Stimulated activated CD4-positive, alpha-beta T cell treated with anti-CD3 and anti-CD28 coated beads, Interleukin-15, amount 100 ng/mL, for 24 hours (primary cell): ENCODE results near the gene DNAI1.

Experiments used
- DNase-seq: peaks from one replicate; pipeline ENCODE4 v3.0.0-alpha.2; 2020

Gene DNAI1

DNA sequence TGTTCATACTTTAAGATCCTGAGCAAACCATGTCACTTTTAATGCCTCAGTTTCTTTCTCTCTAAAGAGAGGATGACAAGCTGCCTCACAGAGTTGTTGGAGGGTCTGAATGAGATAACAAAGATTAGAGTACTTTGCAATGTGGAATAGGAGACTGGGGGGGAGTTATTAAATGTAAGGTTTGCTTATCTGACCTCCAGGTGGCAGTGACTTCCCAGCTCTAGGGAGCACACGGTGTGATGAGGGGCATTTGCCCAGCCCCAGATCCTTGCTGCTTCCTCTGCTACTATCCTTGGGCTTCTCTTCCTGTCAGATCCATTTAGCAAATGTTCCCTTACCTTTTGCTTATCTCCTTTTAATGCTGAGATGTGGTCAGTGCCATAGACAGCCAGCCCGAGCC lies 33.4 kb downstream of the DNAI1 start:
- no peak for DNase-seq

DNA sequence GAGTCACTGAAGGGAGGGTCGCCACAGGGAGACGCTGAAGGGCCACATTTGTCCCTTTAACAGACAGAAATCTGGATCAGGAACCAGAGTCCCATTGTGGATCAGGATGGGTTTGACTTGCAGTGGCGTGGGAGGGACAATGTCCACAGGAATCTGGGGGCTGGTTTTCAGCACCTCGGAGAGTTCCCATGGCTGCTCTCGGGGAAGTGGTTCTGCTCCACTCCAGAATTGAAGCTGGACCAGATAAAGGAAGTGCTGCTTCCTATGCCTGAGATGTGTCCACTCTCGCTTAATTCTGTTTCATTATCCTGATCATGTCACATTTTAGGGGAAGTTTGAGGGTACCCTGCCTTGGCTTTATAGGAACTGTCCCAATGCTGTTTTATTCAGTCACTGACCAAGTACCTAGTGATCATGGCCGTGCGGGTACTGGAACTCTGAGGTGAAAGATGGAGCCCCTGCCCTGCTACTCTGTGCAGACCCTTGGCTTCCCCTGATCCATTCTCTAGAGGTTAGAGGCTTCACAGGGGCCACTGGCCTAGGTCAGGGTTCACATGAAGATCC lies 35.4 kb downstream of the DNAI1 start:
- DNase-seq = peak; percentile 39

DNA sequence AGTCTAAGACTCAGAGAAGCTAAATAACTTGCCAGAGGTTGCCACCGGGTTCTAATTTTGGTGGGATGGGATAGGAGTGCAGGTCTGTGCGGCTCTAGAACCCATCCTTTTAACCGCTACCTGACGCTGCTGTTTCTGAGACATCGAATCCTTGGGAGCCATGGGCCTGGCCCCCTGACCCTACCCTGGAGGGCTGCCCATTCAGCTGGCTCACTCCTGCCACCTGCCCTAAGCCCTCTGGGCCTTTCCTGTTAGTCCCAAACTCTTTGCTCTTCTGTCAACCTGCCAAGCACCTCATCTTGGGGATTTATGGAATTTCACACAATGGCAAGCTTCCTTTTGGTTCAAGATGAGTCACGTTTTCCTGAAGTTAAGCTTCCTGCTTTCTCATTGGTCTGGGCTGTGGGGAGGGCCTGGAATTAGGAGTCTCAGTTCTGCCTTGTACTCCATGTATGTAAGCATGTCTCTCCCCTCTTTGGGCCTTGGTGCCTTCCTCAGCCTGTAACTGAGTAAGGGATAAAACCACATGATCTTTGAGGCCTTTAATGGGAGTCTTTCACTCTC lies 37.6 kb downstream of the DNAI1 start:
- DNase-seq = no peak

DNA sequence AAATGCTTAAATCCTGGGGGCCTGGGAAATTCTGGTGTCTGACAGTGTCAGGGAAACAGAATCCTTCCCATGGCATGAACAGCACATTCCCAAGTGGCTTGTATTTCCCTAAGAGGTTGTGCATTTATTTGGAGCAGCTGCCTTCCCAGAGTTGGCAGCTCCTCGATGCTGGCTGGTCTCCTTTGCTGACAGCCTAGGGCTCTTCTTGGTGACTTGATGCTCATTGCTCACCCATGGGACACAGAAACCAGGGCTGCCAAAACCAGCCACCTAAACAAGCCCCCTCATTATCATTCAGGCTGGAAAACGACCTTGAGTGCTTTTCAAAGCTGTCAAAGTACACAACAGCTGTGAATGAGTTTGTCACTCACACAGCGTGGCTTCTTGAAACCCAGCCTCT lies 39.9 kb downstream of the DNAI1 start:
- no peak for DNase-seq

DNA sequence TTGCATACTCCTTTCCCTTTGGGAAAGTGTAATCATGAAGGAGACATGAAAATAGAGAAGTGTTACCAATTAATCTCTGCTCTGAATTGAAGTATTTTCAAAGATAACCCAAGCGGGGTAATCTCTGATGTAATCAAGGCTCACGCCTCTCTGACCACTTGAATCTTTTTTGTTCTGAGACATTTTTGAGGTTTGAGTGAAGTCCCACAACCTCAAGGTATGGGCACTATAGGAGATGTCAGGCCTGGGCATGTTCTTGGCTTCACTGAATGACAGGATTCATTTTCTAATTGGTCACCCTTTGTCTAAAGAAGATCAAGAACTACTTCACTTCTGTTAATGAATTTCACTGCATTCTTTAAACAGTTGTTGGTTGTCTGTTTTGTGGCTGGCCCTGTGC lies 40.5 kb downstream of the DNAI1 start:
- DNase-seq = no peak

DNA sequence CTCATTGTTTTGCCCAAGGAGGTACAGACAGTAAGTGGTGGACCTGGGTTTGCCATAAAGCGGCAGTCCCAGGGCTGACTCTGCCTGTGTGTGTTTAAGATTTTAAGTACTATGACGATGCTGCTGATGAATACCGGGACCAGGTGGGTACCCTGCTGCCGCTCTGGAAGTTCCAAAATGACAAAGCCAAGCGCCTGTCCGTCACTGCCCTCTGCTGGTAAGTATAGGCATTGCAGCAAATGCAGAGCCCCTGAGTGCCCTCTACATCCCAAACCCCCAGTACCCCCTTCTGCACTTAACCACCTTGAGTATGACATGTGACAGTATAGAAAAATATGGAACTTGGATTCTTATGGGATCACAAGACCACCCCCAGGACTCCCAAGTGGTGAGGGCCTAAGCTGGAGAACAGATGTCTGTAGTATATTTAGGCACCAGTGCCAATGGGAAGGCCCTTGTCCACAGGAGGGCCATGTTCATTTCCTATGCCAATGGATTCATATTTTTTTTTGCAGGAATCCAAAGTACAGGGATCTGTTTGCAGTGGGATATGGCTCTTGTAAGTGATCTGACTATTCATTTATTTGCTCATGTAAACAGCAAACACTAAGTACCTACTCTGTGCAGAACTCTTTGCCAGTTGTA lies 42.1 kb downstream of the DNAI1 start:
- peak; percentile 86 for DNase-seq

DNA sequence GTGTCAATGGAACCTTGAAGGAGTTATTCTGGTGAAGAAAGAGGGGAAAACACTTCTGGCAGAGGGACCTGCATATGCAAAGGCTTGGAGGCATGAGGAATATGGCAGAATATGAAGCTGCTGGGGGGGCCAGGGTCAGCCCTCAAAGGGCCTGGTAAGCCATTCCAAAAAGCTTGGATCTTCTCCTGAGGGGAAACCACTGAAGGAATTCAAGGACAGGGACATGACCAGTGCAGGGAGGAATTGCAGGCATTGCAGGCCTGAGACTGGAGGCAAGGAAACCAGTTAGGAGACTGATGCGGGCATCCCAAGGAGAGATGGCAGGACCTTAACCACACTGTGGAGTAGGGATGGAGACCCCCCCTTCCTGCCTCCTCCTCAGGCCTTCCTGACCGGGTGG lies 42.8 kb downstream of the DNAI1 start:
- DNase-seq = no peak

DNA sequence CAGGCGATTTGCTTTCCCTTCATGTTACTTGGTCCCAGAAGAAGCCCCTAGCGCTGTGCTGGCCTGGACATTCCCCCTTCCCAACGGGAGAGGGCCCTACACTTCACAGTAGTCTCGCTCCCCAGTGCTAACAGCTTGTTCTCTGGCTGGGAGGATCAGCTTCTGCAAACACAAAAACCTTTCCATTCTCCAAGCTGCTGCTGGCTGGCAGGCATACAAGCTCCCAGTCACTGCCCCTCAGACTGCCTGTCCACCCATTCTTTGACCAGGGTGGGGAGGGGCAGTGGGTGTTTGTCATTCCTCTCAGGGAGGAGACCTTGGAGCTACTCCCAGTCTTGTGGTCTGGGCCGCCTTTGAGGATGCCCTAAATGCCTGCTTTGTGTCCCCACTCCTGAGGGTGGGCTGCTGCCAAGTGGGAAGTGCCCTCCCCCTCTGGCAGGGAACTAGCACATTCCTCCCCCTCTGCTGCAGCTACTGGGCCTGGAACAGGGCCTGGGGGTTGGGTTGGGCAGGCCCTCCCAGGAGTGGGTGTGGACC lies 43.4 kb downstream of the DNAI1 start:
- no peak for DNase-seq

DNA sequence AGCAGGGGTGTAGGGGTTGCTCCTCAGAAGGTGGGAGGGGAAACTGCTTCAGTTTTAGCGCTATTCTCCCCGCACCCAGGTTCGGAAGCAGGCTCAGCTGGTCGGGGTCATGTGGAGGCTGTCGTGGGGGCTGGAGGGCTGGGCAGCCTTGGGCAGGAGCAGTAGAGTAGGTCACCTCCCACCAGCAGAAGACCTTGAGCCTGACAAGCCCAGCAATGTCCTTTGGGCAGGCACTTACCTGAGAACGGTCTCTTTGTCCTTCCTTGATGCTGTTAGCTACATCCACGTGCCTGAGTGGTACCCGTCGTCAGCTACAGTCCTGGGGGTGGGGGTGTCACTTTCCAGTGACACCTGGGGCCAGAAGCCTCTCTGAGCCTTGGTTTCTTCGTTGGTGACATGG lies 43.9 kb downstream of the DNAI1 start:
- DNase-seq = no peak

DNA sequence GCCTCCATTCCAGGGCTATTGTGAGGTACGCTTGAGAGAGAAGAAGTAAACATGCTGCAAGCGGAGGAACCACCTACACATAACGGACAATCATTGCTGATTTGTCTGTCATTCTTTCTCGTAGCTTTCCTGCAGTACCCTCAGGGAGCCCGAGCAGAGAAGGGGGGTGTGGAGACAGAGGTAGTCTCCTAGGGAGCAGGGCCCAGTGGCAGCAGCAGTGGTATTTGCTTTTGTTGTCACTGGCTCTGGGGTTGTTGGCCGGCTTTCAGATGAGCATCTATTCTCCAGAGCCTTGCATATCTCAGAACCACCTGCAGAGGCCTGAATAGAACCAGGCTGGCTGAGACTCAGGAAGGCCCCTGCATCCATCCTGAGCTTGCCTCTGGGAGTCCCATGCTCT lies 44.3 kb downstream of the DNAI1 start:
- no peak for DNase-seq

DNA sequence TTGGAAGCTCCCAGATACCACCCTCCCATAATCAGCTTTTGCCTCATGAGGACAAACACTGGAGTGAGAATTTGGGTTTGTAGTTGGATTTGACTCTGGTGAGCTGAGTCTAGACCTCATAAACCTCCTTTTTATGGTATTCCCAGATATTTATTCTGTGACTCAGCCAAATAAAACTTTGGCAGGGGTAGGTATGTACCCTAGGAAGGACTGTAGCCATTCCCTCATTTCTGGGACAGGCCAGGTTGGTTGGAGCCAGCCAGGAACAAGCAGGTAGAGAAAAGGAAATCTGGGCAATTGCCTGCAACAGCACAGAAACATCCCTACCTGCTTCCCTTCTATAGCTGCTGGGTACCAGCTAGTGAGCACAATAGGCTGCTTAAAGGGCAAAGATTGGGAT lies 44.8 kb downstream of the DNAI1 start:
- no peak for DNase-seq

DNA sequence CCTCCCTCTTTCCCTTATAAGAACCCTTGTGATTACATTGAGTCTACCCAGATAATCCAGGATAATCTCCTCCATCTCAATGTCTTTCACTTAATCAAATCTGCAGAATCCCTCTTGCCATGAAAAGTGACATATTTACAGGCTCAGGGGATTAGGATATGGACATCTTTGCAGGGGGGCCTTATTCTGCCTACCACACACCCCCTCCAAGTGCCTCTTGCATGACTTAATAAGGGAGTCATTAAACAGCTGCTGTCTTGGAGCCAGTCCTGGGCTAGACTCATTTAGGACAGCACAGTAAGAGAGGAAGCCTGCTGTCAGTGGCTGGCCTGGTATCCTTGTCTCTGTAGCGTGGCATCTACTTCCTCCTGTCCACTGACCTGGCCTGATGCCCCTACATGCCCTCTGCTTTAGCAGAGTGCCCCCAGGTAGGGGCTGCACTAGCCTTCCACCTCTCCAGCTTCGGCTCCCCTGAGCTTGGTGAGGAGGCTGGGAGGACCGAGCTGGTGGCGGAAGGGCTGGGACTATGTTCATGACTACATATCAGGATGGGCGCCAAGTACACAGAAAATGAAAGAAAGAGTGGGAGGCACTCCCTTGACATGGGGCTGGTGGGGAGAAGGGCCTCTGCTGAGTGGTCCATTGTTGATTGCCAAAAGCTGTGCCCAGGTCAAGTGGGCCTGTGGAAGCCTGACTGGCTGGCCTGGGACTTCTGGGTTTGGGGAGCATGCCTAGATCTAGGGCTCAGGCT lies 46.9 kb downstream of the DNAI1 start:
- no peak for DNase-seq

DNA sequence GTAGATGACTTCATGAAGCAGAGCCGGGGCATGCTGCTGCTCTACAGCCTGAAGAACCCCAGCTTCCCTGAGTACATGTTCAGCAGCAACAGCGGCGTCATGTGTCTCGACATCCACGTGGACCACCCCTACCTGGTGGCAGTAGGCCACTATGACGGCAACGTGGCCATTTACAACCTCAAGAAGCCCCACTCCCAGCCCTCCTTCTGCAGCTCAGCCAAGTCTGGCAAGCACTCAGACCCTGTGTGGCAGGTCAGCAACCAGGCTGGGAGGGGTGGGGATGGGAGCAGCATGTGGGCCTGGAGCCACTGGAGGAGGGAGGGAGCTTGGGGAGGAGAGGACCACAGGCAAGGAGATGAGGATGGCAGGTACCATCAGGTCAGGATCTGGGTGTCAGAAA lies 48.0 kb downstream of the DNAI1 start:
- no peak for DNase-seq

DNA sequence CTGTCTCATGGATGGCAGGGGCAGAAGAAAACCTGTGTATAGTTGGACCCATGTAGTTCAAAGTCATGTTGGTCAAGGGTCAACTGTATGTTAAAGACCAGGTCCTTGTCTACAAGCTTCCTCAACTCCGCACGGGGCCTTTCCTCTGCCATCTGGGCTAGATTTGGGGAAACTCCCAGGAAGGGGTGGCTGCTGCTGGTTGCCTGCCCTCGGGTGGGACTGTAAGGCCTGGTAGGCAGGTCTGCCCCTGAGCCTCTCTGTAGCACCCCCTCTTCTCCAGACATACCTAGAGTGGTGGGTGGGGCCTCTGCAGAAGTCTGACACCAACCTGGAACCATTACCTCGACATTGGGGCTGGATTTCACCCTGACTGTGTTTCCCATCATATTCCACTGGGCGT lies 49.0 kb downstream of the DNAI1 start:
- no peak for DNase-seq

DNA sequence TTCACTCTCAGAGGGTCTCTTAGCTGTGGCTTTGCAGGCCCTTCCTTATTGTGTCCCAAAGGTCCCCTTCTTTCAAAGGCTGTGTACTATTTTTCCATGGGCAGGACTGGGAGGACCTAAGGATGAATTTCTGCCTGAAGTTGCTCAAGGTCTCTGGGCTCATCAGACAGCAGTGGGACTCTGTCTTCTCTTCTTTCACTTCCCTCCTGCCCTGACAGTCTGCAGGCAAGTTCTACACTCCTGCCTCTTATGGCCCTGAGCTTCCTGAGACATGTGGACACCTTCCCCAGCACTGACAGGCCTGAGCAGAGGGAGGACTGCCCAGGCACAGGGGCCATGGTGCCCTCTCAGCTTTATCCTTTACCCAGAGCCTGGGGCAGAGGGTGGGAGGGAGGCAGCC lies 49.4 kb downstream of the DNAI1 start:
- DNase-seq = no peak

DNA sequence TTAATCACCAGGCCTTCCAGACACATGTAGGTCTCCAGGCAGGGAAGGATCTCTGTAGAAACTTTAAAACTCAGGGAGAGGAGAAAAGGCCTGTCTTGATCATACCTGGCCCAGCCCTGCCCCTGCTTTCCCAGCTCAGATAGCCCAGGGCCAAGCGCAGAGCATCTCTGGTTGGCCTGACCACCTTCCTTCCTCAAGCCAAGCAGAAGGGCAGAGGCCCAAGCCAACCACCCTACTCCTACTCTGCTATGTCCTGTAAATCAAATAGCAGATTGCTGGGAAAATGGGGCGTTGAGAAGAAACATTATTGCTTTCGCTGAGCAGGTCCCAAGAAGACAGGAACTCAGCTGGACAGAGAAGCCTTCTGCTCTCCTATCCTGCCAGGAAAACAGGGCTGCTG lies 49.9 kb downstream of the DNAI1 start:
- no peak for DNase-seq

DNA sequence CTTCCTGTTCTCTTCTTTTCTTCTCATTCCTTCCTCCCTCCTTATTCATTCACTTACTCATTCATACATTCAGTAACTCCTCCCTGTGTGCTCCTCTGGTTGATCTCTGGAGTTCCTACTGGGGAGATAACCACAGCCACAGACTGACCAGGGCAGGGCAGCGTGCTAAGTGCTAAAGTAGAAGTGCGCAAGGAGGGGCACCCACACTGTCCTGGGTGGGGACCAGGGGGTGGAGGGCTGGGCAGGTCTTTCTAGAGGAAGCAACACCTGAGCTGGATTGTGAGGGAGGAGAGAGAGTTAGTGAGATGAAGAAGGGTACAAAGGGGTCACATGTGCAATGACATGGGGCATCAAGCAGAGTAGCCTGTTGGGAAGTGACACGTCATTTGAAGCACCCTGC lies 50.3 kb downstream of the DNAI1 start:
- no peak for DNase-seq

DNA sequence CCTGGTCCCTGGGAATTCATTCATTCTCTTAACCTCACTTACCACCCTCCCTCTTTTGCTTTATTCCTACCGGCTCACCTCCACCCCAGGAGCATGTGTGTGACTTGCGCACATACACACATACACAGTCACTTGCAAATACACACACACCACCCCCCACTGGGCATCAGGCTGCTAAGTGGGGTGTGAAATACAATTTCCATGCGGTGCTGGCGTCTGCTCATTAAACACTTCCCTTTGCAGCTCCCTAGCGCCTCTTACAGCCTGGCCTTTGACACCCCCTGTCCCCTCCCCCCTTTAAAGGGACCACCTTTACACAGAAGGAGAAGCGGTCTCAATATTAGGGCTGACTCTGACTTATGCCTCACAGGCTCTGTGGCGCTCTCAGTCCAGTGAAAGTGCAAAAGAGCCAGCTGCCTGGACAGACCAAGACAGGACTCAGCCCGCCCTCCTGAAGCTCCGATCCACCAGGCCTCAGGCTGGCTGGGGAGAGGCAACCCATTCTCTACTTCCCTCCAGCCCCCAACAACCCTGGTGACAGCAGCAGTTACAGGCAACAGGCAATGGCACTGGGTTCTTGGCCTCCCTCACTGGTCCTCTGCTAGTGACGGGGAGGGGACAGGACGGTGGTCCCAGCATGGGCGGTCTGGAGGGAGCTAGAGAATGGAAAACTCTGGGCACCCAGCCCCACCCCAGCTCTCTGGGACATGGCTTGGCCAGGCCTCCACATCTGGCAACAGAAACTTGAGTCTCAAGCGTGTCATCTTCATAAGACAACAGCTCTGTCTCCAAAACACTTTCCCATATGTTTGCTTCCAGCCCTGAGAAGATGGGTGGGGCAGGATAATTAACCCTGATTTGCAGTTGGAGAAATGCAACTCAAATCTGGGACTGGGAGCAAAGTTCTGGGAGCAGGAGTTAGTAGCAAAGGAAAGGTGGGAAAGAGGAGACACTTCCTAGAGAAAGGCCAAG lies 52.2 kb downstream of the DNAI1 start:
- no peak for DNase-seq

DNA sequence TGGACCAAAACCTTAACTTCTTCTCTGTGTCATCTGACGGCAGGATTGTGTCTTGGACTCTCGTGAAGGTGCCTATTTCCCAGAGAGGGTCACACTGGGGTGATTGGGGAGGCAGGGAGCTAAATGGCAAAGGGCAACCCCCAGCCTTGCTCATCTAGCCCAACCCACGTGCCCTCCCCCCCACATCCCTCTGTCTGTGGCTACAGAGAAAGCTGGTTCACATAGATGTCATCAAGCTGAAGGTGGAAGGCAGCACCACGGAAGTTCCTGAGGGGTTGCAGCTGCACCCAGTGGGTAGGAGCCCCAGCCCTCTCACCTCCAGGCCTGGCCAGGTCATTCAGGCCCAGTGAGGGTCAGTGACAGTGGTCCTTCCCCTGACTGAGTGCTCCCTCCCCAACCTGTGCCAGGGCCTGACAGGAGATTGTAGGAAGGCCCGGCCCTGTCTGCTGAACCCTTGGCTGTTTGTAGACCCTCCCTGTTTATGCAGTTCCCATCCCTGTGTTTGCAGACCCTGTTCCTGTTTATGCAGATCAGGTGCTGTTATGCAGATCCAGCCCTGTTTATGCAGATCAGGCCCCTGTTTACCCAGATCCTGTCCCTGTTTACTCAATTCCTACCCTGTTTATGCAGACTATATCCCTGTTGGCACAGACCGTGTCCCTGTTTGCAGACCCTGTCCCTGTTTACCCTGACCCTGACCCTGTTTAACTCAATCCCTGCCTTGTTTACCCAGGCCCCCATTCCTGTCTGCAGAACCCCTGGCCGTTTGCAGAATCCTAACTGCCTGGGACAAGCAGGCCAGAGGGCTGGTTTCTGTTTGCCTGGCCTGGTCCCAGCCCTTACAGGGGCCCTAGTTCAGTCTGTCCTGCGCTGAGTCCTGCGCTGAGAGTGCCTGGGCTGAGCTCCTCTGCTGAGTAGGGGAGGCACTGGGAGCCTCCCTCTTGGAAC lies 53.8 kb downstream of the DNAI1 start:
- no peak for DNase-seq

DNA sequence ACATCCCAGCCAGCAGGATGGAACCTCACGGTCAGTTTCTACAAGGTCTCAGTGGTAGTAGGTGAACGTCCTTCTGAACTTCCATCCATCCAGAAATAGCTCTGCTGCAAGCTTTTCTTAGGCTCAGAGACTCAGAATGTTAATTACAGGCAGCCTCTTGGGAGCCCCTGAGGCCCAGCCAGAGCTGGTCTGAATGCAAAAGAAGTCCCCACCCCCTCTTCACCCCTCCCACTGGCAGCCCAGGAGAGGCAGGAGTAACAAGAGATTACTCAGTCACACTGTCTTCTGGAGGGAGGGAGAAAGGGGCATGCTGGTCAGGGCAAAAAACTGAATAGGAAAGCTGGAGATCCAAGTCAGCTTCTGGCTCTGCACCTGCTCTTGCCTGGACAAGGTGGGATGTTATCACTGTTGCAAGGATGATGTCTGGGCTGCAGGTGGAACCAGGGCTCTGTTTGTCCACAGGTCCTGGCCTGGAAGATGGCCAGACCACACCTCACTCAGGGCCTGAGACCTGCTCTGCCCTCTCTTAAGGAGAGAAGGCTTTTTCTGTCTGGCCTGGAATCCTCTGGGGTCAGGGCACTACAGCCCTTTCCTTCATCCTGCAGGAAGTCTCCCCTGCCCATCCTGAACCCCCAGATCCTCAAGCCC lies 55.1 kb downstream of the DNAI1 start:
- no peak for DNase-seq

DNA sequence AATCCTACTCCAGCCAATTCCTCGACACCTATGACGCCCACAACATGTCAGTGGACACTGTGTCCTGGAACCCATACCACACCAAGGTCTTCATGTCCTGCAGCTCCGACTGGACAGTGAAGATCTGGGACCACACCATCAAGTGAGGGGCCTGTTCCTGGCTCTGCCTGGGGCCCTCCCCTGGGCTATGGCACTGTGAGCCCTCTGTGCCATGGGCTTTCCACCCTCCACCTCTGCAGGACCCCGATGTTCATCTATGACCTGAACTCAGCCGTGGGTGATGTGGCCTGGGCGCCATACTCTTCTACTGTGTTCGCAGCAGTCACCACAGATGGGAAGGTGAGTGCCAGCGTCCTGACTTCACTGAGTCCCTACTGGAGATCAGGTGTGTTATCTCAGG lies 55.8 kb downstream of the DNAI1 start:
- no peak for DNase-seq
